ENCODE results near the gene DDX23.
A peak's percentile ranks its signal among the peaks of the same experiment; 100 is the strongest.

DDX23 gene

DNA sequence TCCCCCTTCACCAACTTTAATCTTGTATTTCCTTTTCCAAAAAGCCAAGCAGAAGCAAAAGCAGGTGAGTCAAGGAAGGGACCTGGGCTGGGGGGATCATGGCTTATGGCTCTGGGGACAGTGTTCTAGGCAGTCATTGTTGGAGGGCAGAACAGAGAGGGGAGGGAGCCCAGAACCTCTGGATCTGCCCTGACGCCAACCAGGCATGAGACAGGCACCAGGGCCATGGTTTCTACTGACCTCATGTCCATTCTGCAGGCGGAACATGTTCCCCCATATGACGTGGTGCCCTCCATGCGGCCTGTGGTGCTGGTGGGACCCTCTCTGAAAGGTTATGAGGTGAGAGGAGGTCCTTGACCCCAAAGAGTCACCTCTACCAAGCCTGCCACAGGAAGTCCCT lies 27.1 kb downstream of the DDX23 start:
- DNase-seq (ENCODE audit: extremely low read depth in 1 of 2, low read depth in 1 of 2) = no peak

DNA sequence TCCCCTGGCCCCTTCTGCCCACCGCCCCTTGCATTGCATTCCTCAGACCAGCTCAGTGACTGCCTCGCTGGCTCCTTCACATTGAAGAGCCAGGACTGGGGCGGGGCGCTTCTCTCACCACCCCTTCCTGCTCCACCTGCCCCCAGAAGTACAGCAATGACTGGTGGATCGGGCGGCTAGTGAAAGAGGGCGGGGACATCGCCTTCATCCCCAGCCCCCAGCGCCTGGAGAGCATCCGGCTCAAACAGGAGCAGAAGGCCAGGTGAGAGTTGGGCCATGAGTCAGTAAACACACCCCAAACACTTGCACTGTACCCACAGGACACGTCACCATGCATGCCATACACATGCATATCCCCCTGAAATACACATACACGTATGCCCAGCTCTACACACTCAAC lies 27.9 kb downstream of the DDX23 start:
- DNase-seq (ENCODE audit: extremely low read depth in 1 of 2, low read depth in 1 of 2) = no peak

DNA sequence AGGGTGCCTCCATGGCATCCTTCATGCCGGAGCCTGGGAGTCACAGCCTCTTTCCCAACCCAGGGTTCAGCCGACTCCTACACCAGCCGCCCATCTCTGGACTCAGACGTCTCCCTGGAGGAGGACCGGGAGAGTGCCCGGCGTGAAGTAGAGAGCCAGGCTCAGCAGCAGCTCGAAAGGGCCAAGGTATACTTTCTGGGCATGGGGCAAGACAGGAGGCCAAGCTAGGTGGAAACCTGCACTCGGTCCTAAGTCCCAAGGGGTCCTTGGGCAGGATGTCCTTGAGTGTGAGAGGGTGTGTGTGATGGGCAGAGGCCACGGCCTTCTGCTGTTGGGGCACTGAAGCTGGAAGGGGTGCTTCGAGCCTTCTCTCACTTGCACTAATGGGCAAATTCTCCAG lies 28.7 kb downstream of the DDX23 start:
- no peak for DNase-seq (ENCODE audit: extremely low read depth in 1 of 2, low read depth in 1 of 2)

DNA sequence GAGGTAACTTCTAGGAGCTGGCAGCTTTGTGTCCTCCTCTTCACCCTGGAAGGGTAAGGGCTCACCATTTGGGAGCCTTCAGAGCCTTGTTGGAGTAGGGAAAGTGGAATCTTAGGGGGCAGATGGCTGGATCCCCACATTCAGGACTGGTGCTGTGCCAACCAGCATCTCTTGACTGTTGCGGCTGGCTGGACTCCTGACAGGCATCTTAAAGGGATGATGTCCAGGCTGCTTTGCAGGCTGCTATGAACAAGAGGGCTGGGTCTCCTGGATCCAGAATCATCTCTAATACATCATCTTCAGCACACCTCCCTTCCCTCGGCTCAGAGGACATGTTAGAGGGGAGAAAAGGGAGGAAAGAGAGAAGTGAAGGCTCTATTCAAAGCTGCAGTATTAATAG lies 29.3 kb downstream of the DDX23 start:
- DNase-seq (ENCODE audit: extremely low read depth in 1 of 2, low read depth in 1 of 2) = no peak

DNA sequence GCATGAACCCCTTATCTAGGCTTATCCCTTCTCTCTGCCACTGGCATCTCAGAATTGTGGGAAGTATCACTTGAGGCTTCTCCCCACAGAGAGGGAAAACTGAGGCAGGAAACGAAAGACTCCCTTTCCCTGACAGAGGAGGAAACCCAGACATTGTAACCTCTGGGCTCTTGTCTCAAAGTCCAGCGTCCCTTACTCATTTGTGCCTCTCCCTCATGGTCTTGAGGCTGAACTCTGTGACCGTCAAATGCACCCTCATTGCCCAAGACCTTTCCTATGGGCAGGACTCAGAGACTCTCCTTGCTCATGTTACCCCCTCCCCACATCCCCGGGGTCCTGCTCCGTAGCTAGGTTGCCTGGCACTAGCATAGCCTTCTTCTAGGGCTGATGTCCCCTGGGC lies 29.8 kb downstream of the DDX23 start:
- no peak for DNase-seq (ENCODE audit: extremely low read depth in 1 of 2, low read depth in 1 of 2)

DNA sequence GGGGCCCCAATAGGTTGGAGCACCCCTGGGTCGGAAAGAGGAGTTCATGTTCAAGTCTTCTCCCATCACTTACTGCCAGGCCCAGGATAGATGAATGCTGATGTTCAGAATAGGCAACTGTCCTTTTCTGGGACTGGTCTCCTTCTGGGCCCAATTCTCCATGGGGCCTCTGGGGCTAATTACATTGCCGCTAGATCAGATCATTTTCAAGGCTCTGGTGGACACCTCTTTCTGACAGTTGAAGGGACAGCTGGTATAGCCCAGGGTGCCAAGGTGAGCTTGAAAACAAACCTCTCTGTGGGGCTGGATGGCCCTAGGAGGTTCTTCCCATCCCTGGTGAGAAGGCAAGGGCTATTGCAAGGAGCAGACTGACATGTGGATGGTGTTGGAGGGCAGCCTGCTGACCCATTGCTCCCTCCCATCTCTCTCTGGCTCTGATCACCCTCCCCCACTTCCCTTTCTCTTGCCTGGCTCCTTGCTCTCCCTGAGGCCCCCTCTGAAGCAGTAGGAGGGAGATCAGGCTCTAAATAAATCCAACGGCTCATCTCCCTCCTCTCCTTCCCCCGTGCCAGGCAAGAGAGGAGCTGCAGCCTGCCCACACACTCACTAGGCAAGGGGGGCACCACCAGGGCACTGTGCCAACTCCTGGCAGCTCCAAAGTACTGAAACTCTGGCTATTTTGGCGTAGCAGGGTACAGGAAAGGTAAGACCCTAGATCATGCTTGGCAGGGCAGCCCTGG lies 31.8 kb downstream of the DDX23 start:
- DNase-seq (ENCODE audit: extremely low read depth in 1 of 2, low read depth in 1 of 2) = no peak

DNA sequence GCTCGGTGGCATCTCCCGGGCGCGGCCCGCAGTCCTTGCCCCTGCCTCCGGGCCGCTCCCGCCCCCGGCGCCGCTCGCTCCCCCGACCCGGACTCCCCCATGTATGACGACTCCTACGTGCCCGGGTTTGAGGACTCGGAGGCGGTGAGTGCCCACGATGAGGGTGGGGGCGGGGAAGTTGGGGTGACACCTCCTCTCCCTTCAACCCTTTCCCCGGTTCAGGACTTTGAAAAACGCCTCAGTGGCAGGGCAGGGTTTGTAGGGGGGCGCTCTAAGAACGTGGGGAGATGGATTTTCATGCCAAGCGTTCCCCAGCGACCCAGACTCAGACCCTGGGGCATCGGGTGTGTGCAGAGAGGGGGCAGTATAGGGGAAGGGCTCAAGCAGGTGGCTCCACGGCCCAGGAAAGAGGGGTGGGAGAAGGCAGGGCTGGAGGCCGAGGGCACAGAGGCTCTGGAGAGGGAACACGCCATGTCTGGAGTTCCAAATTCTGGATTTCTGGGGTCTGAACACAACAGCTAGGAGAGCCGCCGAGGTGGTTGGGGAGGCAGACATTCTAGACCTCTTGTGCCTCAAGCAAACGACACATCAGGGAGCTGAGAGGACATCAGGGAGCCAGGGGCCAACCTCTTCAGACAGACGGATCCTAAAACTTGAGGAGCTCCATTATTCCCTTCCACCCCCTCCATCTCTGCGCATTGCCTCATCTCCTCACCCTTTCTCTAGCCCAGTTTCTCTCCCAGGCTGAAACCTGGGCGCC lies 33.0 kb downstream of the DDX23 start:
- no peak for DNase-seq (ENCODE audit: extremely low read depth in 1 of 2, low read depth in 1 of 2)

DNA sequence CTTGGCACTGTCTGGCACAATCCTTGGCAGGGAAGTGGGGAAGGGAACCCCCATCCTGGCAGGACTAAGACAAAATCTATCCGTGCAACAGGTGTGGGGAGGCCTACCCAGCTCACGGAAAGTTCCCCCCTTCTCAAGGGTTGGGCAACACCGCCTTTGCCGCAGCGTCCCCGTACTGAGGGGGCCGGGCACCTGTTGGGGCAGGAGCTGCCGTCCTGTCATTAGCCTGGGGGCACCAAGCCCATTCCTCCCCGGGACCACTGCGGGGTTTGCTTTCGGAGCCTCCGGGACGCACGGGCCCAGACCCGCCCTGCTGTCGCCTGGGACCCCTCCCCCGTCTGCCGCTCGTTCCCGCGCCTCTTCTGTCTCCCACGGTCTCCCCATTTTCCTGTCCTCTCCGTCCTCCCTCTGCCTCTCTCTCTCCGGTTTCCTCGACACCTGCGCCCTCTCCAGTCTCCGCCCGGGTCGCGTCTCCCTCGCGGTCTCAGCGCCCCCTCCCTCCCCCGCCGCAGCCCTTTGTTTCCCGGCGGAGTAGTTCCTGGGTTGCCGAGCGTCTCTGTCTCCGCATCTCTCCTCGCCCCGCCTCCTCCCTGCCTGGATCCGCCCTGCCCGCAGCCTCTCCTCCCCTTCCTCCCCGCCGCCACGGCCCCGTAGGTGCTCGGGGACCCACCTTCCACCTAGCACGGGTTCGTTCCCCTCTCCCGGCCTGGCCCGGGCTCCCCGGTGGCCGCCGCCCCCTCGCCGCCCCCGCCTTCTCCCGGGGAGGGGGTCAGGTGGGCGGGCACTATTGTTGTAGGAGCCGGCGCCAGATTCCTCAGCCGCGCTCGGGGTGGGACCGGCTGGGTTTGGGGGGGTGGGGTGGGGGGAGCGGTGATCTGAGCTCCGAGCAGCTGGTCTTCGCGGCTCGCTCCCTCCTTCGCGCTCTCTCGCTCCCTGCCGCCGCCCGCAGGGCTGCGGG lies 33.8 kb downstream of the DDX23 start, which contains the start of gene CACNB3:
CACNB3 (plus strand) TSS at position 624 of the 958 bp plus-strand sequence. CDS start 434 bp downstream, outside the sequence.
- peak; percentile 47 to 64 for DNase-seq (ENCODE audit: extremely low read depth in 1 of 2, low read depth in 1 of 2)

DNA sequence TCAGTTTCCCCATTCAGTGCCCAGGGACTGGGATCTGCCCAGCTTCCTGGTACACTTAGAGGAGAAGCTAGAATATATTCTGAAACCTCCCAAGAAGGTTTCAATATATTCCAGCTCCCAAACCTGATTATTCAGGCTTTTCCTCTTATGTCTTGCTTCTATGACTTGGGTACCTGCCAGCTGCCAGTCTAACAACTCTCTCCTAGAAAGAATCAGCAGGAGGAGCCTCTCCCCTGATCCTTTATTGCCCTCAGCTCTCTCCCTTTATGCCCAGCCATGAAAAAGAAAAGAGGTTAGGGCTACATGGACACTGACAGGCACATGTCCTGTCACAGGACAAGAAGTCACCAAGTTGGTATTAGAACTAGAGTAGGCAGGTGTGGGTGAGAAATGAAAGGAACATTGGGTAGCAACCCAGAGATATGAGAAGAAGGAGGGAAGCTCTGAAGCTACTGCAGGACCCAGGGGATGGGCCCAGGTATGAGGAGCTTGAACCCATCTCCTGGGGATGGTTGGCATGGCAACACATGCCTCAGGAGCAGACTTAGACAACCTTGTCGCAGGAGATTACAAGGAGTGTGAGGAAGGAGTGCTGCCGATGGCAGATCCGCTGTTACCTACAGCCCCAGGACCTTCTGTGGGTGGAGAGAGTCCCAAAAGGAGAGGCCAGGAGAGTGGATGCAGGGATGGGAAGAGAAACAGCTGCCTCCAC lies 35.7 kb downstream of the DDX23 start:
- DNase-seq (ENCODE audit: extremely low read depth in 1 of 2, low read depth in 1 of 2) = no peak

DNA sequence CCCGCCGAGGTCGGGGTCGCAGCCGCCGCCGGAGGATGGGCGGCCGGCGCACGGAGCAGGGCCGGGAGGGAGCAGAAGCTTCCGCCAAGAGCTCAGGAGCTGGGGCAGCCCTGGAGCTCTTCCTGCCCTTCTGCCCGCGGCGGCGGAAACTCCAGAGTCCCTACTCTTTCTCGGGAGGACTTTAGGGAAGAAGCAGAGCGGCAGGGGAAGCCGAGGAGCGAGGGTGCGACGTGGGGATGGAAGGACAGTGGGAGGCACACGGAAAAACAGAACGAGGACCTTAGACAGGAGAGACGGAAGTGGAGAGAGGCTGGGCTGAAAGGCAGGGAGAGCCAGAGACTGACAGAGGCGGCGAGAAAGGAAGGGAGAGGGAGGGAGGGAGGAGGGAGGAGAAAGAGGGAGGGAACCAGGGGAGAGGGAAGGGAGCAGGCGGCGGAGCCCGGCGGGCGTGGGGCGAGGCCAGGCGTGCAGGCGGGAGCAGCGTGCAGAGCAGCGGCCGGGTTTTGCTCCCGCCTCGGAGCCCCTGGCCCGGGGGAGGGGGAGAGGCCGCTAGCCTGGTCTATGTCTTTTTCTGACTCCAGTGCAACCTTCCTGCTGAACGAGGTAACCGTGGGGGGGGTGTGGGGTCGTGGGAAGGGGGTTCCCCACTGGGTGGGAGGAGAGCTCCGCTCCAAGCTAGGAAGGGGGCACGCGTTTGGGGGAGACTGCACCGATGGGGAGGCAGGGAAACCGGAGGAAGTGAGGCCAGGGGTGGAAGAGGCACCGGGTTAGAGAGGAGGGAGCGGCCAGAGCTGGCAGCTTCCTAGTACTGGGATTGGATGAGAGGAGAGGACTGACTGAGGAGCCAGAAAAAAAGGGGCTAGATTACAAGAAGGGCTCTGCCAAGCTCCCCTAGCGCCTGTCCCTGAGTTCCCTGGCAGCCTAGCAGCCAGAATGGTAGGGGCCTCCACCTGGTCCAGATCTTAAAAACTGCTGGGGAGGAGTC lies 36.5 kb downstream of the DDX23 start:
- DNase-seq (ENCODE audit: extremely low read depth in 1 of 2, low read depth in 1 of 2) = no peak

DNA sequence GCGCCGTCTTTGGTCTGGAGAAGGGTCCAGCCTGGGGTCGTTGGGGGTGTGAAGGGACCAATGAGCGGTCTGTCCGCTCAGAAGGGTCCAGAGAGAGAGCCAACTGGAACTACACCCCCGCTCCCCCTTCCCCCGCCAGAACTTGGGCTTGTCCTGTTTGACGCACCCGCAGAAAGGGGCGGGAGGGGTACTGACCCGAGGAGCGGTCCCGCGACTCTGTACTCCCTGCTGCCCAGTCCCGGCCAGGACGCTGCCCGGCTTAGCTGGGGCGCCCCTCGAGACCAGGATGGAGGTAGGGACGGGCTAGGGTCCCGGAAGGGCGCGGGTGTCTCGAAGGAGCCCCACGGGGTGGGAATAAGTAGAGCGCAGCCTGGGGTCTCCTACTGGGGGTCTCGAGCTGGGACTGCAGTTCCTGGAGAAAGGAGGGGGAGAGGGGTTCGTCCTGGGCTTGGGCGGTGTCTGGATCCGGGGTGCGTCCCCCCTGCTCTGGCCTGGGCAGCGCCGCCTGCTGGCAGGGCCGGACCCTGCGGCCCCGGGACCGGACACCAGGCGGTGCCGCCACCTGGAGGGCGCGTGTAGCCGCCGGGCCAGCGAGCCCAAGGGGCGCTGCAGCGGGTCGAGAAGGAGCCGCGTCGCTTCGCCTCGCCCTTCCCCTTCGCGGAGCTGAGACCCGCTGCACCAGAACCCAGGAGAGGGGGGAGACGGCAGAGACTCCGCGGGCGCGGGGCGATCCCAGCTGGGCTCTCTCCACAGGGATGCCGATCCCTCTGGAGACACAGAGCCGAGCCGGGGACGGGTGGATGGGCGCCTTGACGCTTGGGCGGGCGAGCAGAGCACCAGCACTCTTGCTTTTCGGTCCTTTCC lies 37.5 kb downstream of the DDX23 start:
- DNase-seq (ENCODE audit: extremely low read depth in 1 of 2, low read depth in 1 of 2) = peak; percentile 64 to 67

DNA sequence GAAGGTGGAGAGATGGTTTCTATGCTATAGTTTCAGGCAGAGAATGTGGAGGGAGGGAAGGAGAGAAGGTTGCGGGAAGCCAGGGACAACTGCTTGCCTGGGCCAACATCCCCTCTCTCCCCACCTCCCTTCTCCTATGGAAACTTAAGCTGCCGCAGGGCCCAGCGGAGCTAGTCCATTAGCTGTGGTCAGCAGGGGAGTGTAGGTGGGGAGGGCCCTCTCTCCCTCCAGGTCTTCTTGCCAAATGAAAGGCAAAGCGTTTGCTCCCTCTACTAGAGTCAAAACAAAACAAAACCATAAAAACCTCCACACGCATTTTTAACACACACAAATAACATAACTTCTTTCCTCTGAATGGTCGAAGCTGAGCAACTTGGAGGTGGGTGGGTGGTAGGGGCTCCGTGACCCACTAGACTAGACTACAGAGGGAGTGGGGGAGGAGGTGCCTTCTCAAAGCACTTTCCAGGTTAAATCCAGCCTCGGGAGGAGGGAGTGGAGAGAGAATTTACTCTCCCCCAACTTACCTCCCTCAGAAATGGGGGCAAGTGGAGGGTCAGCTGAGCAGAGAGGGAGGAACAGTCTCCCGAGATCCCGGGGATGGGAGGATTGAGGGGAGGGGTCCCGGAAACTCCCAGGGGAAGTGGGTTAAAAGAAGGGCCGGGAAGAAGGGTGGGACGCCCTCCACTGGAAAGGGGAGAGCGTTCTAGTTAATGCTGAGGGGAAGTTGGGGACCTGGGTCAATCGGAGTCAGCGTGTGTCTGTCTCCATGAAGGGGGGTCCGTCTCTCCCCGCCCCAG lies 38.3 kb downstream of the DDX23 start:
- DNase-seq (ENCODE audit: extremely low read depth in 1 of 2, low read depth in 1 of 2) = no peak

DNA sequence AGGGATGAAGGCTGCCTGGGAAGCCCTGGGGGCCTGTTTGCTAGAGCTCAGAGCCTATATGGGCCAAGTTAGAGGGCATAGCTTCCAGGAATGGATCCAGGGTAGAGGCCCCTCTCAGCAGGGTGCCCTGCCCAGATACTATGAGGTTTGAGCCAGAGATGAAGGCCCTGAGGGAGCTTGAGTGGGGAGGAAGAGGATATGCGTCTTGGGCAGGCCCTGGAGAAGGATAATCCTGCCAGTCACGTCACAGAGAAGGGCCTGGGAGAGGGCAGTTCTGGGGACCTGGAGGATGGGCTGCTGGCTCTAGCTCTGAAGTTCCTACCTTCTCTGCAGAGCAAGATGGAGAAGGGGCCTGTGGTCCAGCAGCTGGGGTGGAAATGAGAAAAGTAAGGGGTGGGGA lies 39.6 kb downstream of the DDX23 start:
- no peak for DNase-seq (ENCODE audit: extremely low read depth in 1 of 2, low read depth in 1 of 2)

DNA sequence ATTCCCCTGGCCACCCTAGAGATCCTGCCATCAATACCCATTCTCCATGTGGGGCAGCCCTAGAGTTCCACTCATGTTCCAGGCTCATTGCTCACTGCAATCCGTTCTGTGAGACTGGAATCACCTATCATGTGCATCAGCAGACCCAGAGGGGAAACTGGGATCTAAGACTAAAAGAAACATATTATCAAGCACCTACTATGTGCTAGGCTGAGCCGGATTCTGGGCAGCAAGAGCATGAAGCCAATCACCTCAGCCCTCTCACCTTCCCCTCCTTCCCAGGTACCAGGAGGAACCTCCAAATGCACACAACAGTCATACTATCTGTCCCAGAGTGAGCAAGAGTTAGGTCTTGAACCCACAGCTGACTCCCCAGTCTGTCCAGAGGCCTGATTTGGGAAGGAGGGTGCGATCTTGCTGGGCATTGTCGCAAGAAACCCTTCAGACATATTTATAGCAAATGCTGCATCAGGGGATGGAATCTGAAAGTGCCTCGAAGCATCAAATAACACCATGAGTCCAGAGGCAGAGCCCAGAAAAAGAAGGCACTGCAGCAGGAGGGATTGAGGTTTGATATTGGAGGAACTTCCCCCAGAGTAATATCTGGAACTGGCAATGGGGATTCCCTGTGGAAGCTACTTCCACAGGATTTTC lies 40.4 kb downstream of the DDX23 start:
- DNase-seq (ENCODE audit: extremely low read depth in 1 of 2, low read depth in 1 of 2) = no peak

DNA sequence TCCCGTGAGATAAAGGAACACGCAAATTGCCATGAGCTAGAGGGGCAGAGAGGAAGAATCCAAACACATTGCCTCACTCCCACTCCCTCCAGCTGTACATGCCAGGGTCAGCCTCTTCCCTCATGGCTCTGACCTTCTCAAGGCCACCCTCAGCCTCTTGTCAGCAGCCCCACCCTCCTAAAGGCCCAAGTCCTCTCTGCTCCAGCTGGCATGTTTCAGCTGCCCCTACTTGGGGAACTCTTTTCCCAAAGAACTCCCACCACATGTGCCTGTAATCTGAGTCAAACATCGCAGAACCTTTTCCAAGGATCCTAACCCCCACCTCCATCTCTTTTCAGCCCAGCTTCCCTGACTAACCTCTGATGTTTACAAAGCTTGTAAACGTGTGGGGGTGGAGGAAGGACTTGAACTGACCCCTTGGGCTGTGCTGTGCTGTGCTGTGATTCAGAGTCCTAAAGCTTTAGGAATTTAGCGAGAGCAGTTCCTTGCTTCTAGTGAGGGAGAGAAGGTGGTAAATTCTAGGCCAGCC lies 41.0 kb downstream of the DDX23 start:
- no peak for DNase-seq (ENCODE audit: extremely low read depth in 1 of 2, low read depth in 1 of 2)

DNA sequence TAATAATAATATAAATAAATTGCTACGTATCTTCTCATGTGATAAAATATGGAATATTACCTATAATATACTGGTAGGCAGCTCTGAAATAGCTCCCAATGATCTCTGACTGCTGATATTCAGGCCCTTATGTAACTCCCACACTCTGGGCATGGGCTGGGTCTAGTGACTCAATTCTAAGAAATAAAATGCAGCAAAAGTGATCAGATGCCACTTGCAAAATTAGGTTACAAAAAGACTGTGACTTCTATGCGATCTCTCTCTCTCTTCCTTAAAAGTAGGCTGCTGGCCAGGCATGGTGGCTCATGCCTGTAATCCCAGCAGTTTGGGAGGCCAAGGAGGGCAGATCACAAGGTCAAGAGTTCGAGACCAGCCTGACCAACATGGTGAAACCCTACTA lies 44.0 kb downstream of the DDX23 start:
- DNase-seq (ENCODE audit: extremely low read depth in 1 of 2, low read depth in 1 of 2) = no peak

DNA sequence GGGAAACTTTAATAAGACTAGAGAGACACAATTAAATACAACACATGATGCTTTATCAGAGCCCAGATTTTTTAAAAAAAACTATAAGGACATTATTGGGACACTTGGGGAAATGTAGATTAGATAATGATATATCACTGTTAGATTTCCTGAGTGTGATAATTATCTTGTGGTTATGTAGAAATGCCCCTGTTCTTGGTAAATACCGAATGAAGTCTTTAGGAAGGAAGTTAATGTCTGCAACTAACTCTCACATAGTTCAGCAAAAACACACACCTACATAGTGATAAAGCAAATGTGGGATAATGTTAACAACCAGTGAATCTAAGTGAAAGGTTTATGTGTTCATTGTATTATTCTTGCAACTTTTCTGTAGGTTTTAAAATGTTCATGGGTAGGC lies 48.3 kb downstream of the DDX23 start:
- no peak for DNase-seq (ENCODE audit: extremely low read depth in 1 of 2, low read depth in 1 of 2)

All from stimulated activated CD8-positive, alpha-beta memory T cell treated with anti-CD3 and anti-CD28 coated beads, Interleukin-7, amount 100 ng/mL, for 48 hours (primary cell).